GM18907 (cell line): Measurements from ENCODE around the gene FGF21.
"Not testable (repeated sequence)": the region's sequence is repeated elsewhere in the genome, so short reads cannot be mapped to it uniquely, and the experiment has no call there.

ENCODE experiments used
- ATAC-seq: cut with Tn5 transposase; IDR thresholded peaks from one replicate; pipeline ENCODE4 v1.9.1; 2021; ENCODE audit warnings: mild to moderate bottlenecking, moderate library complexity; ENCODE audit not compliant: unreplicated experiment

FGF21 gene

DNA sequence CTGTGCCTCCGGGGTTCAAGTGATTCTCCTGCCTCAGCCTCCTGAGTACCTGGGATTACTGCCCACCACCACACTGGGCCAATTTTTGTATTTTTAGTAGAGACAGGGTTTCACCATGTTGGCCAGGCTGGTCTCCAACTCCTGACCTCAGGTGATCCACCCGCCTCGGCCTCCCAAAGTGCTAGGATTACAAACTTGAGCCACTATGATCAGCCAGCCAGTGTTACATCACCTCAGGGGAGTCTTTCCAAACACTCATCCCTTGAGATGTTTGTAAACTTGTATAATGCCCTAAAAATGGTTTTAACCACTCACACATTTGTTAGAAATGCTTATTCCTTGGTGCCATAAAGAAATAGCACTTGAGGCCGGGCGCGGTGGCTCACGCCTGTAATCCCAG is 31.1 kb downstream of the FGF21 start:
- not testable (repeated sequence) for ATAC-seq

DNA sequence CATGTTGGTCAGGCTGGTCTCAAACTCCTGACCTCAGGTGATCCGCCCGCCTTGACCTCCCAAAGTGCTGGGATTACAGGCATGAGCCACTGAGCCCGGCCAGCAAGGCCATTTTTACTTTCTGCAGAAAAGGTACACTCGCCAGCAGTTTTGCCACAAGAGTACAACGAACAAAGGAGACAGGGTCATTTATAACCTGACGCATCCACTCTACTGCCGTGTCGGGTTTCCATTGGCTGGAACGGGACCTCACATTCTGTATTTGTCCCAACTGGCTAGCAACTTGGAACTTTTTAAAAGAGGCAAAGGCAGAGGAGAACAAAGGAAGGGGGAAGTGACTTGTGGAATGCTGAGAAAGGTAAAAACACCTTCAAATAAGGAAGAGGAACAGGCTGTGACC is 32.0 kb downstream of the FGF21 start:
- ATAC-seq, result not testable (repeated sequence)

DNA sequence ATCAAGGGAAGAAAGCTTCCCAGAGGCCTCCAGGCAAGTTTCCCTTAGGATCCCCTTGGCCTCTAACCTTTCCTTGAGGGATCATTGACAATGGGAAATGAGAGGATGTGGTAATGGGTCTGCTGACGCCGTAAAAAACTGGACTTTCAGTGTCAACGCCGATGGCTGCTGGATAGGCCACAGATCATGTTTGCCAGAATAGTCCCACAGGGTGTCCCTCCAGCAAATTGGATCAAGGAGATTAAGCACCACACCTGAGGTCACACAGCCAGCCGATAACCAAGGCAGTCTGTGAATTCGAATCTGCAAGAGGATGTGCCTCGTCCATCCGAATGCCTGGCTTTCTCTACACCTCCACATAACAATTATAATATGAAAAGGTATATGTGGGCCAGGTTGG is 37.9 kb downstream of the FGF21 start:
- ATAC-seq, result no peak

DNA sequence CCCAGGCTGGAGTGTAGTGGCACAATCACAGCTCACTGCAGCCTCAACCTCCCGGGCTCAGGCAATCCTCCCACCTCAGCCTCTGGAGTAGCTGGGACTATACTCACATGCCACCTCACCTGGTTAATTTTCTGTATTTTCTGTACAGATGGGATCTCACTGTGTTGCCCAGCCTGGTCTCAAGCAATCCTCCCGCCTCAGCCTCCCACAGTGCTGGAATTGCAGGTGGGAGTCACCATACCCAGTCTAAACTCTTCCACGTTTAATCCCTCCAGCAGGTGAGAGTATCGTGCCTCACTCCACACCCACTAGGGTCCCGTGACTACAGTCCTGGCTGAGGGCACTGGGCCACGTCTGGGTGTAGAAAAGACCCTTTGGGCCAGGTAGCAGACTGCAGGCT is 39.0 kb downstream of the FGF21 start:
- no peak for ATAC-seq

DNA sequence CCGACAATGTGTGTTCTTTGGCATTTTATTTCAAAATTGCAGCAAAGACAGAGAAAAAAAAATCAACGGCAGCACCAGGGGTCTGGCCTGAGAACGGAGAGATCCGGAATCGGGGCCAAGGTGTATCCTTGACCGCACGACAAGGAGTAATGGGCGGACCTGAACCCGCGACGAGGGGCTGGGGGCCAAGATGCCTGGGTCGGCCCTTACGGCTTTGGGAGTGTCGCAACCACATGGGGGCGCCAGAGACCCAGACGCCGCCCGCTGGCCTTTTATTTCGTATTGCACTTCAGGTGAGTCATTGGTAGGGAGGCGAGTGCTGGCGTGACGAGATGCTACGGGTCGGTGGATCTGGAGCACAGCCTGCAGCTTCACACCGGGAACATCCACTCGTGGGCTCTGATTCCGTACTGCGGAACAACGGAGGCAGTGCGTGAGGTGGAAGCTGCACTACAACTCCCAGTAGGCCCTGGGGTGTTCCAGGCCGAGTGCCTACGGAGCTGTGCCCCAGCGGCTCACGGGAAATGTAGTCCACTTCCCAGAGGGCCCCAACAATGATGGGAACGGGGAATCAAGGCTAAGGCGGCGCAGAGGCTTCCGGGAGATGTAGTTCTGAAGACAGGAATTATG is 39.8 kb downstream of the FGF21 start:
- peak; percentile 74 for ATAC-seq

DNA sequence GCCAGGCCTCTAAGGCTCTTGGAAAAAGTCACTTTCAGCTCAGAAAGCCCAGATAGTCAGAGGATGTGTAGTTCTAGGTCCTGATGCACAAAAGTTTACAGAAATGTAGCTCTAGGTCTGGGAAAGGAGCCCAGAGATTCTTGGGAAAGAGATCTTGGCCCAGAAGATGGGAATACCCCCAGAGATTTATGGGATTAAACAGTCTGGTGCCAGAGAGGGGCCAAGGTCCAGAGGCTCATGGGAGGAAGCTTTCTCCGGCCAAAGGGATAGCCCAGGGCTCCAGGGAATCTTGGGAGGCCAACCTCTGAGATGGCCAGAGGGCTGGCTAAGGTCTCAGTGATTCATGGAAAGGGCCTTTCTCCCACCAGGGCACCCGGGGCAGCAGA is 40.4 kb downstream of the FGF21 start:
- no peak for ATAC-seq

DNA sequence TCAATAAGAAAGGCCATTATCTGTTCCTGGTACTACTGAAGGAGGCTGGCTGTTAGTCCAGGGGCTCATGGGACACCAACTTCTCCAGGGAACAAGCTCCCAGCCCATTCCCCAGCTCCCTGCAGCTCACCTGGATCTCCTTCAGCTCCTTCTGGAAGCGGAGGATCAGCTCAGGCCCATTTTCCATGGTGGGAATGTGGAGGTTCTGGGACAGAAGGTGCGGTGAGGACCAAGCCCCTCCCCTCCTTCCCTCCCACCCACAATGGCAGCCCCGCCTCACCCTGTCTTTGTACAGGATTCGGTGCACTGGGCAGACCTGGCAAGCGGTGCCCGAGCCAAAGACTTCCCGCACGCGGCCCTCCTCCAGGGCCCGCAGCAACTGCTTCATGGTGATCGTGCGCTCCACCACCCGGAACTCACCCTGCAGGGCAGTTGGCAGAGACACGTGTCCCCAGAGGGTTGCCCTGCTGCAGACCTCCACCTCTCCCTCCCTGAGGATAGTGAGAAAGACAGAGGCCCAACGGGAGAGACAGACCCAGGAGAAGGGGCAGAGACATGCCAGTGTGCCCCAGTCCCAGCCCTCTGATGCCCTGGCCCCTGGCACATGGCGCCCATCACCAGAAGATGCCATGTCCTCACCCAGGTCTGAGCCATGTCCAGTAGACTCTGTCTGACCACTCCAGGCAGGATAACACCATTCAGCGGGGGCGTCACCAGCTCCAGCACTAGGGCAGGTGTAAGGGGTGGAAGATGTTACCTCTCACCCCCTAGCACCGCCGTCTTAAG is 41.2 kb downstream of the FGF21 start:
- ATAC-seq, result no peak

DNA sequence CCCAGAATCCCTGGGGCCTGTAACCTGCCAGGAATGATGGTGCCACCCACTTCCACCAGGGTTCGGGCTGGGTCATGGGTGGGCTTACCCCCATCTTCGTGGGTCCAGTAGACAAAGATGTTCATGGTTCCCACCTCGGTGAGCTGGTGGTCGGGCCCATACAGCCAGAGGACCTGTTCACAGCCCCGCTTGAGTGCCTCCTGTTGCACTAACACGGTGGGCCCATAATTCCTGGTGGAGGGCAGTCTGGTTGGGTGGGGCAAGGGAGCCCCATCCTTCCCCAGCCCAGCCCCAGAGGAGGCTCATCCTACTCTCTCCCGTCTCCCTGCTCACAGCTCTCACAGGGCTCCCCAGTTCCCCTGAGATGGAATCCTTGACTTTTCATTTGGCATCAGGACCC is 41.8 kb downstream of the FGF21 start:
- no peak for ATAC-seq

DNA sequence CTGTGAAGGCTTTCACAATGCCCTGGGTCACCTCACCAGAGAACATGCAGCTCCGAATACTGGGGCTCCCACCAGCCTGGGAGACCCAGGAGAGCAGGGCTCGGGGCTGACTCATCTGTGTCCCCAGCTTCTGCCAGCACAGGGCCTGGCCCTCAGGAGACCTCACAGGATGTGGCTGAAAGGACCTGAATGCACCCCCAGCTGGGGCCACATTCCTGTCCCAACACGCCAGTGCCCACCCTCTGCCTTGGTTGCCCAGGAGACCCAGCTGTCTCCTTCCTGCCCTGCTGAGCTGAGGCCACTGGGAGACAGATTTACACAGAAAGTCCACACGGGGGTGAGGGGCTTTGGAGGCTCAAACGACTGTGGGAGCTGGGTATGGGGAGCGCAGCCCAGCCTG is 43.6 kb downstream of the FGF21 start:
- no peak for ATAC-seq

DNA sequence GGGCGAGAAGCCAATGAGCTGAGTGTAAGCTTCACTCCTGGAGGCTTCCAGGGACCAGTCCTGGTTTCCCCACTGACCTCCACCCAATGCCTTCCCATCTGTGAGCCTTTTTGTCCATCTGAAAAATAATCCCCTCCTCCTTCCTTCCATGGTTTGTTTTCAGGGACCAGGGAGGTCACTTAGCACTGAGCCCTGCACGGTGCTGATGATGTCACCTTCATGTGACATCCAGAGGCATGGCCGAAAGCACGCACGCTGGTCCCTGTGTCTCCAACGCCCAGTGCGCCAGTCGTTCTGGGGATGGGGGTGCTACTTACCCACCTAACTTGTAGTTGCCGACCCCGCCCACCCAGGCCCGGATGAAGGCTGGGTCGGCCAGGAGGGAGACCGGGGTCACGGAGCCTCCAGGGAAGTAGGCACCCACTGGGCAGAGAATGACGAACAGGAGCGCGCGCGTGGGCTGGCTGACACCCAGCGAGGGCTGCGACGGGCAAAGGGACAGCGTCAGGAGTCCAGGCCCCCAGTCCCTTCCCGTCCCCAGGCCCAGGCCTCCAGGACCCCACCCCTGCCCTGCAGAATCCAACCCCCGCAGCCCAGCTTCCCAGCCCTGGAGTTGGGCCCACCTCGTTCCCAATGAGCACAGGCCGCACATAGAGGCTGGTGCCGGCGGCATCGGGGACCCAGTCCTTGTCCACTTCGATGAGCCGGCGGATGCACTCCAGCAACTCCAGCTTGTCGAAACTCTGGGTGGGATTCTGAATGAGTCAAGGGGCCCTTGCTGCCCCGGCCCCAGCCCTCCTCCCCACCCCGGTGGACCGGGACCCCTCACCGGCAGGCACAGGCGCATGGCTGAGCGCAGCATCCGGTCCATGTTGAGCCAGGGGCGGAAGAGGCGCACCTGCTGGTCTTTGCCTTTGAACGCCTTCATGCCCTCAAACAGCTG is 44.3 kb downstream of the FGF21 start:
- ATAC-seq, result no peak

DNA sequence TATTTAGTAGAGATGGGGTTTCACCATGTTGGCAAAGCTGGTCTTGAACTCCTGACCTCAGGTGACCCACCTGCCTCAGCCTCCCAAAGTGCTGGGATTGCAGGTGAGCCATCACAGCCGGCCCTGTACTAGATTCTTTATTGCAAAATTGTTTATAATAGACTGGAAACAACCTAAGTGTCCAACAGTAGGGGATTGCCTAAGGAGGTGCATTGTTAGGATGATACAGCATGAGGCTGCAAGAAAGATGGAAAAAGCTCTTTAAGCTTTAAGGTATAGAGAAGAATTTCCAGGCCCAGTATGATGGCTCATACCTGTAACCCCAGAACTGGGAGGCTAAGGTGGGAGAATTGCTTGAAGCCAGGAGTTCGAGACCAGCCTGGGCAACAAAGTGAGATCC is 47.3 kb downstream of the FGF21 start:
- ATAC-seq, result no peak

DNA sequence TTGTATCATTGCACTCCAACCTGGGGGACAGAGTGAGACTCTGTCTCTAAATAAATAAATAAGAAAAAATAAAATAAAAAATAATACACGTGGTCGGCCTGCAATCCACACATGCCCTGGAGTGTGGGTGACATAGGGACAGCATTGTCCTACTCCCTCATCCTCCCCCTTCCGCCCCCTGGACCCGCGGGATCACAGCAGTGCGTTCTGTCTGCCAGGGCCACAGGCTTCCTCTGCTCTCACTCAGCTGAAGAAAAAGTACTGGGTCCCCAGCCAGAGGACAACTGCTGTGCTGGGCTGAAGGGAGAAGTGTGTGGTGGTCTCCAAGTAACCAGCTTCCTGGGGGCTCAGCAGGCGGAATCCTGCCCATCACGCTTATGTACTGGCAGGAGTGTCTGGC is 49.2 kb downstream of the FGF21 start:
- ATAC-seq, result no peak

DNA sequence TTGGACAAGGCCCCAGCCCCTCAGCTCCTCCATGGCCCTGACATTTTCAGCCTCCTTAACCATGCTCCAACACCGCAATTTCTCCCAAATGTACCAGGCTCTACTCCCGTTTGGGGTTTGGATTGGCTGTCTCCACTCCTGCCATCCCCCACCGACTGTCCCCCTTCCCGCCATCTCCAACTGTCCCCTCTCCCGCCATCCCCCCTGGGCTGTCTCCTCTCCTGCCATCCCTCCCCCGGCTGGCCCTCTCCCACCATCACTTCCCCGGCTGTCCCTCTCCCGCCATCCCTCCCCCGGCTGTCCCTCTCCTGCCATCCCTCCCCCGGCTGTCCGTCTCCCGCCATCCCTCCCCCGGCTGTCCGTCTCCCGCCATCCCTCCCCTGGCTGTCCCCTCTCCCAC is 50.1 kb downstream of the FGF21 start:
- no peak for ATAC-seq

DNA sequence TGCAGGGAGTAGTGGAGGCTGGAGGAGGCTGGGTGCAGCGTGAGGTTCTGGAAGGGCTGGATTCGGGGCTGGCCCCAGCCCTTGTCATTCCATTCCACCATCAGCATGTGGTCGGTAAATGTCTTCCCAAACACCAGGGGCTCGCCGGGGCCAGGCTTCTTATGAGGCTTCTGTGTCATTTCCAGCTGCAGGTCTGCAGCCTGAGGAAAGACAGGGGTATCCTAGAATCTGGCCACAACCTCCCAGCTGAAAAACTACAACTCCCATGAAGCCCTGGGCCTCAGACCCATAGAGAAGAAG is 51.1 kb downstream of the FGF21 start:
- no peak for ATAC-seq

DNA sequence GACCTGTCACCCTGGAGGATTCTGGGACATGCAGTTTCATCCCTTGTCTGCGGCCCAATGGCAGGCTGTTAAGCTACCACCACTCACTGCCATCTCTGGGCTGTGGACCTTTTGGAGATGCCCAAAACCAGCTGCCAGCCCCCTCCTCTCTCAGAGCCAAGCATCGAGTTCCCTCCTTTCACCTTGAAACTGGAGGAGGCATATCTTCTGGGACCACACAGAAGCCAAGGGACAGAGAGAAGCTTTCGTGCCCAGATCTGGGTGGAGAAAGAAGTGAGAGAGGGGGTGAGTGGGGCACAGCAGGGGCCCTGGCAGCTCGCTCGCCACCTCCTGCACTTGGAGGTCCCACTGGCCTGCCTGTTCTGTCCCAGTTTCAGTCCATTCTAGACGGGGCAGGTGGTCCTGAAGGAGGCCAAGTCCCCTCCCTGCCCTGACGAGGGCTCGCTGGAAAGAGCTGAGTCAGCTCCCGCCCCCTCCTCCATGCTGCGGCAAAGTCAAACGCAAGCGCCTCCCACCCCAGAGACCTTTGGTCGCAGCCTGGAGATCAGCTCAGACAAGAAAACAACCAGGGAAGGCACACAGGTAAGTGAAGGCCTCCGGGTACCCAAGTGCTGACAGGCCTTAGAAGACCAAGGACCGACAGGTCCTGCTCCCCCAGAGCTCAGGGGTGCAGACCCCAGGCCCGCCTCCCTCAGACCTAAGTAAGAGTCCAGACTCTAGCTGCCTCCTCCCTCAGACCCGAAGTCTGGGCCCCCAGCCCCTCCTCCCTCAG is 51.7 kb downstream of the FGF21 start:
- no peak for ATAC-seq

DNA sequence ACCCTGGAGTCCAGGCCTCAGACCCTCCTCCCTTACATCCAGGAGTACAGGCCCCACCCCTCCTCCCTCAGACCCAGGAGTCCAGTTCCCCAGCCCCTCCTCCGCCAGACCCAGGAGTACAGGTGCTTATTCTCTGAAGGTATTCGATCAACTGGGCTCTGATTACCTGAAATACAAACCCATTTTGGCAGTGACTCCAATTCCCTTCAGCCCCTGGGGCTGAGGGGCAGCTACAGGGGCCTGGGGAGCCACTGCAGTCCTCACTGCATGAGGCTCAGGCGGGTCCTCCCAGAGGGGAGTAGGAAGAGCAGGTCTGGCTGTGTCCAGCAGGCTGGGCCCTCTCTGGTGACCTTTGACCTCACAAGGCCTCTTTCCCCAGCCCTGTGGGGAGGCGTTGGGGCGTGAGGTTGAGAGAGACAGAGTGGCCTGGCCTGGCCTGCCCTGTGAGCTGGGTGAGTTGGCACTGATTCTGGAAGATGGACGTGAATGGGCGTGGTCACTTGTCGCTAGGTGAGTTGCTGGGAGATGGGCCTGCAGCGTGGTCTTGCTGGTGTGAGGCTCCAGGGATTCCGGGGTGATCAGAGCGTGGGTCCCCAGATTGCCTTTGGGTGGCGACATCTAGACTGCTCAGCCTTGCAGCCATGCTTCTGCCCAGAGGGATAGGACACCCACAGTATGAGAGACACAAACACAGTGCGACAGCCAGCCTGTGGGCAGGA is 52.4 kb downstream of the FGF21 start:
- no peak for ATAC-seq
